RKO (cell line): ENCODE data around the gene LINGO4.

Experiments
- DNase-seq: peaks from one replicate; pipeline ENCODE4 v3.0.0-alpha.2; 2016; ENCODE audit warnings: low spot score

Gene LINGO4

DNA sequence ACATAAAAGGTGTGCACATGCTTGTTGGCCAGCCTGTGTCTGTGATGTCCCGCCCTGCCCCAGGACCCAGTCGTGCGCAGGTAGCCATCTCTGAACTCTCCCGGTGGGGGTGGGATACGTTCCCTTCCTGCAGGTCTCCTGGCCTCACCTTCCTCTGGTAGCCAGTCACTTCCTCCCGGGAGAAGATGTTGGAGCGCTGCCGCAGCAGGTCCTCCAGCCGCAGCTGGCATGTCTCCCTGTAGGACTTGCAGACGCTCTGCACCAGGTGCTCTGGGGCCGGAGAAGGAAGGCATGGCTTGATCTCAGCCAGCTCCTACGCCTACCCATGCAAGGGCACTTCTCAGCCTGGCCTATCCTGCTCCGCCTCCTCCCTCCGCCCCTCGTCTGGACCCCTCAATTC is 9.2 kb upstream of the LINGO4 start:
- no peak for DNase-seq

DNA sequence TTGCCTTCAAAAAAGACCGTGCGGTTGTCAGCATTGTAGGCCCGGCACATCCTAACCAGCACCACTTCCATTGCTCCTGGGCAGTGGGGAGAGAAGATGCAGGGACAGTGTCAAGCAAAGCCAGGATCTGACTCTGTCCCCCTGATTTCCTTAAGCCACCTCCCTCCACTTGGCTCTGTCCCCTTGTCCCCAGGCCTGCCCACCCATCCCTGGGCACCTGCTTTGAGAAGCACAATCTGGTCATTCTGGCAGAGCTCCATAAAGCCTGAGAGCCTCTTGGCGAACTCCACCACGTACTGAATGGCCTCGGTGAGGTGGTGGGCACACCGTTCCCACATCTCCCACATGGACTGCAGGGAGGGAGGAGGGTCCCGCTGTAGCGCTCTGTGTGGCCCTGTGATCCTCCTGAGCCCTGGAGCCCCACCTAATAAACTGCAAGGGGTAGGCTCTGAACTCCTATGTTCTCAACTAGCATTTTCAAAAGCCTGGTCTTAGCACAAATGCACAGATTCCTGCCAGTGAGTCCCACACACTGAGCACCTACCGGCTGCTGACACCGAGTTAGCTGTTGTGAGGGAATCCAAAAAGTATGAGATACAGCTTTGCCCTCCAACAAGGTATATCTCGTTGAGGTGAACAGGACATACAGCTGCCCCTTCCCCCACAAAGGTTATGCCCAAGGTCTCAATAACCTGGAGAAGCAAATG is 8.2 kb upstream of the LINGO4 start:
- DNase-seq = no peak

DNA sequence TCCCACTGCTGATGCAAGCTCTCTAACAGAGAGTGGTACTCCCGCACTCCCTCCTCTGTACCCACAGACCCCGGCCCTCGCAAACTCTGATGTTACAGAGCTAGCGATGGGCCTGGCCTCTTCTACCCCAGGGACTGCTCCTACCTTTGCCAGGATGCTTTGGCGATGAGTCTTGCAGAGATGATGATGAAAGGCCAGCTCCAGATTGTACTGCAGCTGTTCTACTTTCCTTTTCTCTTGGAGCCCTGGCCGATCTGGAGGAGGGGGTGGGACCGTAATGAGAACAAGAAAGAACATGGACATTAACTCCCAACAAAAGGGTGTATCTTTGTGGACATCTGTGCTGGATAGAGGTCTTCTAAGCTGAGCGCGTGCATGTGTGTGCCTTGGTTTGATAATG is 6.0 kb upstream of the LINGO4 start:
- no peak for DNase-seq

DNA sequence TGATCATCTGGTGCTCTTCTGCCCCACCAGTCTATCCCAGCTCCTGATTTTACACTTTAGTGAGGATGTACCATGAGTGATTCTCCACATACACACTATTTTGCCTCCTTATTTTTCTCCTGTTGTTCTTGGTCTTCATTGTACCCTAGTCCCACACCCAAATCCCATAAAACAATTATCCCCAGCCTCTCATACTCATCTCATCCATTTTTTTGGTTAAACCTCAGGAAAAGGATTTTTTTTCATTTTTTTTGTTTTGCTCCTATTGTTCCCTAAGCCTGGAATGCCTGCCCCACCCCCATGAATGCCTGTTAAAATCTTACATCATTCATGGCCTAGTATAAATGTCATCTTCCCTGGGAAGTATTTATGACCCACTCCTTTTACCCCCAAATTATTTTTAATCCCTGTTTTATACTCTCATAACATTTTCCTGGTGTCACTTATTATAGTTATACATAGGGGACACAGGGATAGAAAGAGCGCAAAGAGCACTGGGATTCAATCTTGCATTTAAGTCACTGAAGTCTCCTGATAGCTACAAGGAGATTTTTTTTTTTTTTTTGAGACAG is 4.9 kb upstream of the LINGO4 start:
- DNase-seq = no peak

DNA sequence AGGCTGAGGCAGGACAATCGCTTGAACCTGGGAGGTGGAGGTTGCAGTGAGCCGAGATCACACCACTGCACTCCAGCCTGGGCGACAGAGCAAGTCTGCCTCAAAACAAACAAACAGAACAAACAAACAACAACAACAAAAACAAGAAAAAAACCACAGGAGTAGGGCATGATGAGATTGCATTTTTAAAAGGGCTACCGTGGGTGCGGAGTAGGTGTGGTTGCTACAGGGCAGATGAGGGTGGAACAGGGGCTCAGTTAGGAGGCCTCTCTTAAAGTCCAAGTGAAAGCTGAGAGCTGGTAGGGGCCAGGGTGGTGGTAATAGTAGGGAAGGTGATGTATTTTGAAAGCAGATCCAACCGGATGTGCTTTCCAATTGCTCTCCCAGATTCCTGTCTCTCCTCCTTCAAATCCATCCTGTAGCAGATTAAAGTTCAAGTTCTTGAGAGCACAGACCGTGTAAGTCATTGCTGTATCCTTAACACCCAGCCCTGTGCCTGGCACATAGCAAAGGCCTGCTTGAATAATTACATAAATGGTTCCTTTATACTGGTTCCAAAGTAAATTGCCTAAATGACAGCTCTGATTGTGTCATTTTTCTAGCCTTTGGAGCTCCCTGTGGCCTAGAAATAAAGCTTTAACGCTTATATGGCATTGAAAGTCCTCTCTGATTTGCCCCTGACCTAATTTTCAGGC is 4.2 kb upstream of the LINGO4 start:
- no peak for DNase-seq

DNA sequence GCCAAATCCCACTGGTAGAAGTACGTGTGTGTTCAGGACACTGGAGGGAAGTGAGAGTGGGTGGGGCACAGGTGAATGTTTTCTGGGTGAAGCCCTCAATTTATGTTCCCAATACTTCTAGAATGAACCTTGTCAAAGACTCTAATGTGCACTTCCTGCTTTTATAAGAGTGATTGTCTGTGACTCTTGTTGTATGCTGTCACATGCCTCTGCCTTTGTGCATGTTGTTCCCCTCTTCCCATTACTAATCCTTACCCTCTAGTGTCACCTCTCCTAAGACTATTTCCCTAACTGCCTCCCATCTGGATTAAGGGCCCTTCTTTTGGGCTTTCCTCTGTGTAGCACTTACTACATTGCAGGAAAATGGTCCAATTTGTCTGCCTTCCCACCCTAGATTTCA is 2.5 kb upstream of the LINGO4 start:
- DNase-seq = no peak

DNA sequence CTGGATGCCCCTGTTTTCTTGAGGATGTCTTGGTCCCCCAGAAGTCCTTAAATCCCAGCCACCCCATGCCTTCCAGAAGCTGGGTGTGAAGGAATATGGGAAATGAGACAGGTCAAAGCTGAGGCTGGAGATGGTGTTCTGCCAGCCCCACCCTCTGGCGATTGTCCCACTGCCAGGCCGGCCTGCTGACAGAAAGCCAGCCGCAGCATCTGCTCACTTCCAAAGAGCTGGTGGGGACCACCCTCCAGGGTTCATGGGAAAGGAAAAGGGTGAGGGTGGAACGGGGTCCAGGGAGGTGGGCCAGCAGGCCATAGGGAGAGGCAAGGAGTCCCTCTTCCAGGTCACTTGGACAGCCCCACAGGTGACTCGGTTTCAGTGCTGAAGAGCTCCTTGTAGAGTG is 1.9 kb upstream of the LINGO4 start:
- no peak for DNase-seq

DNA sequence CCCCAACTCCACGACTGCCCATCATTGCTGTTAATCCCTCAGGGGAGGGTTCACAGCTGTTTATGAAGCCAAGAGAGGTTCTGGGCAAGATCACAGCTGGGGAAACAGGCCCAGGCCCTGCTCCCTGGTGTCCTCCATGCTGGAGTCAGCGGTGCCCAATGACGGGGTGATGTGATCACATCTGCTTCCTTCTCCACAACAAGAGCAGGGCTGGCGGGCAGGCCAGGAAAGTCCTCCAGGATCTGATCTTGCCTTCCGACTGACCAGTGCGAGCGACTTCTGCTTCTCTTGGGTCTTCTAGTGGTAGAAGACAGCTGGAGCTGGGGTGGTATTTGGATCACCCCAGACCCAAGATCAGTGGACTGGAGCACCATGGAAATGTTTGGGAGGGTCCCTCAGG is 951 bp upstream of the LINGO4 start:
- no peak for DNase-seq

DNA sequence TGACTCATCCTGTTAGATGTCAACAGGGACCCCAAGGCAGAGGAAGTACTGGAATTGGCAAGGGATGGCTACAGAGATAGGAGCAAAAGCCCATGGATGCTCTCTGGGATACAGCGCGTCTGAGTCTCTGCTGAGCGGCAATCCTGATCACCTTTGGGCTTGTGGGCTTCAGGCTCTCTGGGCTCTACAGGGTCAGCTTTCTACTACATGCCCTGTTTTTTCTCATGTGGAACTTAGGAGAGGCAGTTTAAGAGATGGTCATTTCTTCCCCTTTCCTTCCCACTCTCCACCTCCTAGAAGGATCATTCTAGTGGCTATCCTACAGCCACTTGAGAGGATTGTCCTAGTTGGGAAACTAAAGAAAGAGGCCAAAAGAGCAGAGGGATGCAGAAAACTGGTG is 1.3 kb downstream of the LINGO4 start:
- DNase-seq = no peak

DNA sequence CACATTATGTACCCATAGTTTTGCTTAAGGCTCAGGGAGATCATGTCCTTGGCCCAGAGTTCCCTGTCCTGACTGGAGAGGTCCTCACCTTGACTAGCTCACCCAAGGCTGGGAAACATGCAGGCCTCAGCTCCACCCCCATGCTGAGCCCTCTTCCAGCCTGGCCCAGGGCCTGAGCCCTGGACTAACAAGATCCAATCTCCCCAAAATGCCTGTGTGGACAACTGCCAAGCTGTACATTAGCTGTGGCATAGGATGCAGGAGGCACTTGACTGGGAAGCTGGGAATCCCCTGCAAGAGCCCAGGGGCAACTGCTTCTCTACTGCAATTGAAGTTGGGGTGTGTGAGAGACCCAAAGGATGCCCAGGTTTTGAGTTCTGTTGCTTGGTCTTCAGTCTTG is 2.1 kb downstream of the LINGO4 start:
- no peak for DNase-seq

DNA sequence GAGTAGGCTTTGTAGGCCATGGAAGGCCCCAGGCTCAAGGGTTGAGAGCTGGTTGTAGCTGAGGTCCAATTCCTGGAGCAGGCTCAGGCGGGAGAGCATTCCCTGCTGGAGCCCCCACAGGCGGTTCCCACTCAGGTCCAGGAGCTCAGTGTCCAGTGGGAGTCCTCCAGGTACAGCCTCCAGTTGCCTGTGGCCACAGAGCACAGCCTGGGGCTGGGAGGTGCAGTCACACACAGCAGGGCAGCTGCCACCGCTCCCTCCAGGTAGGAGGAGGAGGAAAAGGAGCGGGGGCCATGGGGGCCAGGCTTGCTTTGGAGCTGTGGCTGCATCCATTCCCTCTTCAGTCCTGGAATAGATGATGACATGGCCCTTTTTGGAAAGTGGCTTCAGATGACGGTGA is 2.8 kb downstream of the LINGO4 start:
- DNase-seq = no peak

DNA sequence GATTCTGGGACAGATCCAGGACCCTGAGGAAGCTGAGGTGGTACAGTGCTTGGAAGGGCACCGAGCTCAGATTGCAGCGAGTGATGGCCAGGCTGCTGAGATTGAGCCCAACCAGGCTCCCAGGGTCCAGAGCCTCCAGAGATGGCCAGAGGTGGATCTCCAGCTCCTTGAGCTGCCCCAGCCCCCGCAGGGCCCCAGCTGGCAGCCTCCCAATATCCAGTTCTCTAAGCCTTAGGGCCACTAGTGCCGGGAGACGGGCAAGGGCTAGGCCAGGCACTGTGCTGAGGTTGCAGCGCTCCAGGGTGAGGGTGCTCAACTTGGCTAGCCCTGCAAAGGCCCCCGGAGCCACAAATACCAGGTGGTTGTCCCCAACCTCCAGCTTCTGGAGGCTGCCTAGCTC is 3.4 kb downstream of the LINGO4 start:
- no peak for DNase-seq

DNA sequence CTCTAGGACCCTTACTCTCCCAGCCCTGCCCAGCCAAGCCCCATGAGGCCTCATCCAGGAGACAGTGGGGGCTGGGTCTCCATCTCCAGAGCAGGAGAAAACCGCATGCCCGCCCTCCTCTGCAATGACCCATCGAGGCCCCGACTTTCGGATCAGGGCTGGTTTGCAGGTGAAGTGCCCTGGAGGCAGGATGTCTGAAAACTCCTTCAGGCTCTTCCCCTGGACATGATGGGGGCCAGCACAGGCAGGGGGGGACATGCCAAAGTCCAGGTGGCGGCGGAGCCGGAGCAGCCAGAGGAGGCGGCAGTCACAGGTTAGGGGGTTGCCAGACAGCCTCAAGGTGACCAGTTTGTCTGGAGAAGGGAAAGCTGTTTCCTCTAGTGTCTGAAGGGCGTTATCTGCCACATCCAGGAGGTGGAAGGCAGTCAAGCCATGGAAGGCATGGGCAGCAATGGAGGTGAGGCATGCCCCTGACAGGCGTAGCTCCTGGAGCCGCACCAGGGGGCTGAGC is 3.9 kb downstream of the LINGO4 start:
- DNase-seq = no peak

DNA sequence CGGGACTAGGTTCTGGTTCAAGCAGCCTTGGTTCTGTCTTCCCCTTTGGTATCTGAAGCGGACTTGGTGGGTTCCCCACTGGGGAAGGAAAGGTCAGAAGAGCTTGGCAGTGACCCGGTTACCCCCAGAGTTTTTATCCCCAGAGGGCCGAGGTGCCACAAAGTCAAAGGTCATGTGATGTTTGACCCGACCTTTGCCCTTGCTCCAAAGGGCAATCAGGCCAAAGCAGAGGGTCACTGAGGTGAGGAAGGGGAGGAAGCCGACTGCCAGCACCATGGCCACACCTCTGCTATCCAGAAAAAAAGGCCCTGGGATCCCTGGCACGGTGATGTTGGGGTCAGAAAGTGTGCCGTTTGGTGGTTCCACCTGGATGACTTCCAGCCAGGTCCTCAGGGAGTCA is 4.4 kb downstream of the LINGO4 start:
- no peak for DNase-seq

DNA sequence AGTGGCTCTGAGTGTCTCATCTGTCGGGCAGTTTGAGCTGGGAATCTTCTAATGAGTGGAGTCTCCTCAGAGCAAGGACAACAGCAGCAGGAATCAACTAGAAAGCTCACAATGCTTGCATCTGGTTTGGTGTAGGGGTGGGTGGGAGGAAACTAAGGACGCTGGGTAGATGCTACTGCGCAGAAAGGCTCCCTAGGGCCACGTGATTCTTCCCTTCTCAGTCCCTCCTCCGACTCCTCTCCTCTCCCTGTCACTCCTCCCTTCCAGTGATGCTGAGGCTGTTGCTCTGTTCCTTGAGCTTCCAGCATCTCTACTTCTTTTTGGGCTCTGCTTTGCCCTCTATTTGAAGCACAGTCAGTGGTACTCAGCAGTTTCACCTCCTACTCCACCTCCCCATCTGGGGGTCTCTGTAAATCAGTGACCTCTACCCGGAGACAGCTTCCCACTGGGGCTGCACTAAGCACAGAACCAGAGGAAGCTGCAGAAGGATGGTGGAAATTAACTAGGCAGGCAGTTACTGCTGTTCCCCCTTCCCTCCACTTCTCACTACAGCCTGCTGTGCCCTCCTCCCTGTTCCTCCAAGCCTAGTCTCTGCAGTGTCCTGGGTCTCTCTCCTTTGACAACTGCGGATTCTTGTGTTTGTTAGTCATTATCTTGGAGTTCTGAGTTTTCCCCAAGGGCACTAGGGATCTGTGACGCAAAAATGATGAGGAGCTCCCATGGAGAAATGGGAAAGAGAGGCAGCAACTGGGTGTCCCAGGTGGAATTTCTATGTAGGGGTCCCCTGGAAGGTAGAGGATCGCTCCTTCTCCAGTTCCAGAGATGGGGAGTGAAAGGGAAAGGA is 5.8 kb downstream of the LINGO4 start:
- DNase-seq = no peak

DNA sequence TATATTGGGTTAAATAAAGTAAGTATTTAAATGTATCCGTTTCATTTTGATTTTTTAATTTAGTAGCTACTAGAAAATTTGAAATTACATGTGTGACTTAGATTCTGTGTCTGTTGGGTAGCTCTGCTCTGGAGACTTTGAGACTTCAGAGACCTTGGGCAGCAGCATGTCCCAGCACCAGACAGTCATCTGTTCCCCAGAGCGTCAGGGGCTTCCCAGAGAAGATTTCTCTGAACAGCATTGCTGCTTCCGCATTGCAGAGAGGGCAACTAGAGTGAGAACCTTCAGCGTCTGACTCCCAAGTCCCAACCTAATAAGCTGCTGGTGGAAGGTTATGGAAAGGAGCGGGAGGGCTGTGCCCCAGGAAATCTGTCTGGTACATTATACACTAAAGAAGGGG is 6.6 kb downstream of the LINGO4 start:
- no peak for DNase-seq

DNA sequence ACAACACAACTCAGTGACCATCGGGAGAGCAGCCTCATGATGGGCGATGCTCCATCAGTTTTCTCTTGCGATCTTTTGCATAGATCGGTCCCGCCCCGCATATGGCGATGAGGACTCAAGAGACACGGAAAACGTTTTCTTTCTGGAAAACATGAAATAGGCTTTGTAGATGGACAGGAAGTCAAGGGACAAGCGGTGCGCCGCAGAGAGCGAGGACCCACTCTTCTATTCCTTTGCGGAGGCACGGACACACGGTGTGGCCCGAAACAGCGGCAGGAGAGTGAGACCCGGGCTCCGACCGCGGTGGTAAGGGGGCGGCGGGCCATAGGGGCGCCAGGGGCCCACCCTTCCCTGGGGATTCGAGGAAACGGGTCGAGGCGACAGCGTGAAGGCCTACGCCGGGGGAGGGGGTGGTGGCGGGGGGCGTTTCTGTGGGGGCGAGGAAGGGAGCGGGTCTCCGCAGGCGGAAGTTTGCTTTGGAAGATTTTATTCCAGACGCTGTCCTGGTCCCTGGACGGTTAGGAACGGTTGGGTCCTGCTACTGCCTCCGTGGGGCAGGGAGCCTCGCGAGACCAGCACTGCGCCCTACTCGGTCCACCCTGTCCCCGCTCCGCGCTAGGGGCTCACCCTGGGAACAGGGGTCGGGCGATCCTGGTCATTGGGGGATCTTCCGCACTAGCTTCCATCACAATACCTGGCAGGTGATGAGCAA is 14.1 kb downstream of the LINGO4 start:
- DNase-seq = peak; percentile 61

DNA sequence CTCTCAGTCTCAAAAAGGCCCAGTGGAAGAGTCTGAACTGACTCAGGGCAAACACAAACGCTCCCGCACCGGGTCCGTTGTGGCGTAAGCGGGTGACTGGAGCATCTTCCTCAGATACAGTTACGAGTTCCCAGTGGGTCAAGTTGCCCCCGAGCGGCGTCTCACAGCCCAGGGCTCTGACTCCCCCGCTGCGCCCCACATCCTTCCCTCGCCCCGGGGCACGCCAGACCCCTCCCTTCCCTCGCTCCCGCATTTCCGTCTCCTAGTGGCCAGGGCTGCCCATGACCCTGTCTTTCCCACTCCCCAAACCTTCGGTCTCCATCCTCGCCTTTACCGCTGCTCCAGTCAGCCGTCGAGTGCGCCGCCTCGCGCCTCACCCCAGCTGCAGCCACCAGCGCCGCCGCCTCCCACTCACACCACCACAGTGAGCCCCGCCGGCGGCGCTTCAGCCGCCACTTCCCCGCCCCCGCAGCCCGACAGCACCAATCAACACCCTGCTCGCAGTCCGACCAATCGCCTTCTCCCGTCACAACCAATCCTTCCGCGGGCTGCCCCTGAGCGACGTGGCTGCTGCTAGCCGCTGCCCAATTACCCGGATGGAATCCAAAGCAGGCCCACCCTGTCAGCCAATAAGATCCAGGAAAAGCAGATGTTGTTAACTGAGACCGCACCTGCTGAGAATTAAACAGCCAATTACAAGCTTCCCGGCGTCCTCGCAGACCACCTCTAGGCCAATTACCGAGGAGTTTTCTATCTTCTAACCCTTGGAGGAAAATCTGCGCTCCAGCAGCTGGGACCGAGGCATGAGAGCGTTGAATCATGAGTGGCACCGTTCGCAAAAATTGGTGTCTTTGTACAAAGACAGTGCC is 14.9 kb downstream of the LINGO4 start, which contains the start of gene TDRKH:
Gene TDRKH (minus strand): TSS at position 430 of the 869 bp plus-strand sequence. CDS start 7,478 bp downstream, outside the sequence.
- DNase-seq = peak; percentile 100

DNA sequence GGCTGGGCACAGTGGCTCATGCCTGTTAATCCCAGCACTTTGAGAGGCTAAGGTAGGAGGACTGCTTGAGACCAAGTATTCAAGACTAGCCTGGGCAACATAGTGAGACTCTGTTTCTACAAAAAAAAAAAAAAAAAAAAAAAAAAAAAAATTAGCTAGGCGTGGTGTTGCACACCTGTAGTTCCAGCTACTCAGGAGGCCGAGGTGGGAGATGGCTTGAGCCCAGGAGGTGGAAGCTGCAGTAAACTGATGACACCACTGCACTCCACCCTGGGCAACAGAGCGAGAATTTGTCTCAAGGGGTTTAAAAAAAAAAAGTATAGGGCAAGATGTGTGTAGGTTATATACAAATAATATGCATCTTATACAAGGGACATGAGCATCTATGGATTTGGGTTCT is 17.5 kb downstream of the LINGO4 start:
- no peak for DNase-seq

DNA sequence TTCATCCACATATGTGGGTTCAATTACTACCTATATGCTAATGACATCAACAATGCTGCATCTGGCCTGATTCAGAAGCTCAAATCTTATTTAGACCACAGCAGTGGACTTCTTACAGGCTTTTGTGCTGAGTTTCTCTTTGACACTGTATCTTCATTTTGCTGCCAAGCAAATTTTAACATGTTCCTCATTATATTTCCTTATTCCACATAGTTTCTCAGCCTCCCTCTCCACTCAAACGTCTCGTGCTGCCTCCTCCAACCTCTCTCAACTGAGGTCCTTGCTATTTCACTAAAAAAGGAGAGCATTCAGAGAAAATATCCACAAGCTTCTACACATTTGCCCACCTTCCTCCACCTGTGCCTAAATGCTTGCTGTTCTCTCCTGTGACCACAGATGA is 21.4 kb downstream of the LINGO4 start:
- DNase-seq = no peak

DNA sequence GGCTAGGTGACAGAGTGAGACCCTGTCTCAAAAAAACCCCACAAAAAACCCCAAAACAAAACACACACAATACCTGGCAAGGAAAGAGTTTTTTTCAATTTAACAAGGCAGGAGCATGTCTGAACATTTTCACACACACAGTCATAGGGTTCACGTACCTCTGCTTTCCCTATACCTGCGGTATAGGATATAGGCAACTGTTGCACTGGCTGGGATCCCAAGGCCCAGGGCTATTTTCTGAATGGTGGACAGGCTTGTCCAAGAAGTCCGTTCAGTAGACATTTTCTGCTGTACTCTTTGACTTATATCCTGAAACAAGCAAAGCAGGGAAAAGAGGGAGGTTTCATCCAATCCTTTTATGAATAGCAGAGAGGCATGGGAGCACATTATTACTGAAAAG is 22.5 kb downstream of the LINGO4 start:
- DNase-seq = no peak
